GM23338 (cell line): ENCODE data around the gene MED13L.

ENCODE experiments used
- CREB1 ChIP-seq: fragments of 250-450 bp; sonication (Bioruptor Pico); IDR thresholded peaks from 2 replicates; pipeline ENCODE4 v1.5.0; 2020; ENCODE audit warnings: low read depth, mild to moderate bottlenecking, moderate library complexity
- CTCF ChIP-seq, 2 experiments: fragments of 200-600 bp in 1 of 2; sonication (generic) in 1 of 2; conservative IDR thresholded peaks; 2 replicates each; pipeline versions ENCODE4 v1.5.1 to v1.6.1; 2016 to 2017; ENCODE audit warnings: antibody characterized with exemption in 2 of 2, low read depth in 2 of 2, mild to moderate bottlenecking in 2 of 2, moderate library complexity in 1 of 2
- EZH2 ChIP-seq: fragments of 200-600 bp; sonication (generic); IDR thresholded peaks from one replicate; pipeline ENCODE4 v1.8.0; 2017; ENCODE audit warnings: antibody characterized with exemption, mild to moderate bottlenecking, low read depth; ENCODE audit not compliant: unreplicated experiment
- EZH2phosphoT487 ChIP-seq: fragments of 200-600 bp; sonication (generic); IDR thresholded peaks from one replicate; pipeline ENCODE4 v1.8.1; 2018; ENCODE audit warnings: antibody characterized with exemption; ENCODE audit not compliant: unreplicated experiment
- JUNB ChIP-seq: IDR thresholded peaks from one replicate; pipeline ENCODE4 v1.6.1; 2016; ENCODE audit warnings: antibody characterized with exemption; ENCODE audit not compliant: unreplicated experiment
- NANOG ChIP-seq: IDR thresholded peaks from 2 replicates; pipeline ENCODE4 v1.6.1; 2016; ENCODE audit warnings: antibody characterized with exemption, borderline replicate concordance
- POLR2AphosphoS5 ChIP-seq: IDR thresholded peaks from 2 replicates; pipeline ENCODE4 v1.6.1; 2016; ENCODE audit warnings: antibody characterized with exemption, low read depth
- STAT1 ChIP-seq: IDR thresholded peaks from one replicate; pipeline ENCODE4 v1.6.1; 2016; ENCODE audit warnings: antibody characterized with exemption; ENCODE audit not compliant: unreplicated experiment
- ZNF331 ChIP-seq: fragments of 250-450 bp; sonication (Bioruptor Pico); IDR thresholded peaks from 2 replicates; pipeline ENCODE4 v1.5.0; 2020; ENCODE audit warnings: low read depth, mild to moderate bottlenecking, moderate library complexity
- TF ChIP-seq, protein P1 (sequence below): IDR thresholded peaks from 2 replicates; pipeline ENCODE4 v1.6.1; 2016; ENCODE audit warnings: antibody characterized with exemption
- TF ChIP-seq, protein P2 (sequence below): IDR thresholded peaks from one replicate; pipeline ENCODE4 v1.6.1; 2018; ENCODE audit warnings: antibody characterized with exemption; ENCODE audit not compliant: unreplicated experiment
- TF ChIP-seq, protein P3 (sequence below): fragments of 250-450 bp; sonication (Bioruptor Pico); IDR thresholded peaks from 2 replicates; pipeline ENCODE4 v1.5.0; 2020; ENCODE audit warnings: mild to moderate bottlenecking, moderate library complexity

GRCh38 chr12:115912440-115912839 is 365.1 kb downstream of the MED13L start:
- TF ChIP-seq POLR2AphosphoS5 (no peak), EZH2 (no peak), CTCF (conservative IDR thresholded peaks at IDR 0.05; ENCODE audit: low read depth in 2 of 2) (no peak), EZH2phosphoT487 (no peak), CREB1 (CRISPR knock-in tag) (no peak), JUNB (no peak), STAT1 (no peak), NANOG (no peak), ZNF331 (CRISPR knock-in tag) (no peak)
- TF ChIP-seq, protein P1, sequence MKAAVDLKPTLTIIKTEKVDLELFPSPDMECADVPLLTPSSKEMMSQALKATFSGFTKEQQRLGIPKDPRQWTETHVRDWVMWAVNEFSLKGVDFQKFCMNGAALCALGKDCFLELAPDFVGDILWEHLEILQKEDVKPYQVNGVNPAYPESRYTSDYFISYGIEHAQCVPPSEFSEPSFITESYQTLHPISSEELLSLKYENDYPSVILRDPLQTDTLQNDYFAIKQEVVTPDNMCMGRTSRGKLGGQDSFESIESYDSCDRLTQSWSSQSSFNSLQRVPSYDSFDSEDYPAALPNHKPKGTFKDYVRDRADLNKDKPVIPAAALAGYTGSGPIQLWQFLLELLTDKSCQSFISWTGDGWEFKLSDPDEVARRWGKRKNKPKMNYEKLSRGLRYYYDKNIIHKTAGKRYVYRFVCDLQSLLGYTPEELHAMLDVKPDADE: no peak
- TF ChIP-seq, protein P2, sequence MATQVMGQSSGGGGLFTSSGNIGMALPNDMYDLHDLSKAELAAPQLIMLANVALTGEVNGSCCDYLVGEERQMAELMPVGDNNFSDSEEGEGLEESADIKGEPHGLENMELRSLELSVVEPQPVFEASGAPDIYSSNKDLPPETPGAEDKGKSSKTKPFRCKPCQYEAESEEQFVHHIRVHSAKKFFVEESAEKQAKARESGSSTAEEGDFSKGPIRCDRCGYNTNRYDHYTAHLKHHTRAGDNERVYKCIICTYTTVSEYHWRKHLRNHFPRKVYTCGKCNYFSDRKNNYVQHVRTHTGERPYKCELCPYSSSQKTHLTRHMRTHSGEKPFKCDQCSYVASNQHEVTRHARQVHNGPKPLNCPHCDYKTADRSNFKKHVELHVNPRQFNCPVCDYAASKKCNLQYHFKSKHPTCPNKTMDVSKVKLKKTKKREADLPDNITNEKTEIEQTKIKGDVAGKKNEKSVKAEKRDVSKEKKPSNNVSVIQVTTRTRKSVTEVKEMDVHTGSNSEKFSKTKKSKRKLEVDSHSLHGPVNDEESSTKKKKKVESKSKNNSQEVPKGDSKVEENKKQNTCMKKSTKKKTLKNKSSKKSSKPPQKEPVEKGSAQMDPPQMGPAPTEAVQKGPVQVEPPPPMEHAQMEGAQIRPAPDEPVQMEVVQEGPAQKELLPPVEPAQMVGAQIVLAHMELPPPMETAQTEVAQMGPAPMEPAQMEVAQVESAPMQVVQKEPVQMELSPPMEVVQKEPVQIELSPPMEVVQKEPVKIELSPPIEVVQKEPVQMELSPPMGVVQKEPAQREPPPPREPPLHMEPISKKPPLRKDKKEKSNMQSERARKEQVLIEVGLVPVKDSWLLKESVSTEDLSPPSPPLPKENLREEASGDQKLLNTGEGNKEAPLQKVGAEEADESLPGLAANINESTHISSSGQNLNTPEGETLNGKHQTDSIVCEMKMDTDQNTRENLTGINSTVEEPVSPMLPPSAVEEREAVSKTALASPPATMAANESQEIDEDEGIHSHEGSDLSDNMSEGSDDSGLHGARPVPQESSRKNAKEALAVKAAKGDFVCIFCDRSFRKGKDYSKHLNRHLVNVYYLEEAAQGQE: no peak
- TF ChIP-seq, protein P3, sequence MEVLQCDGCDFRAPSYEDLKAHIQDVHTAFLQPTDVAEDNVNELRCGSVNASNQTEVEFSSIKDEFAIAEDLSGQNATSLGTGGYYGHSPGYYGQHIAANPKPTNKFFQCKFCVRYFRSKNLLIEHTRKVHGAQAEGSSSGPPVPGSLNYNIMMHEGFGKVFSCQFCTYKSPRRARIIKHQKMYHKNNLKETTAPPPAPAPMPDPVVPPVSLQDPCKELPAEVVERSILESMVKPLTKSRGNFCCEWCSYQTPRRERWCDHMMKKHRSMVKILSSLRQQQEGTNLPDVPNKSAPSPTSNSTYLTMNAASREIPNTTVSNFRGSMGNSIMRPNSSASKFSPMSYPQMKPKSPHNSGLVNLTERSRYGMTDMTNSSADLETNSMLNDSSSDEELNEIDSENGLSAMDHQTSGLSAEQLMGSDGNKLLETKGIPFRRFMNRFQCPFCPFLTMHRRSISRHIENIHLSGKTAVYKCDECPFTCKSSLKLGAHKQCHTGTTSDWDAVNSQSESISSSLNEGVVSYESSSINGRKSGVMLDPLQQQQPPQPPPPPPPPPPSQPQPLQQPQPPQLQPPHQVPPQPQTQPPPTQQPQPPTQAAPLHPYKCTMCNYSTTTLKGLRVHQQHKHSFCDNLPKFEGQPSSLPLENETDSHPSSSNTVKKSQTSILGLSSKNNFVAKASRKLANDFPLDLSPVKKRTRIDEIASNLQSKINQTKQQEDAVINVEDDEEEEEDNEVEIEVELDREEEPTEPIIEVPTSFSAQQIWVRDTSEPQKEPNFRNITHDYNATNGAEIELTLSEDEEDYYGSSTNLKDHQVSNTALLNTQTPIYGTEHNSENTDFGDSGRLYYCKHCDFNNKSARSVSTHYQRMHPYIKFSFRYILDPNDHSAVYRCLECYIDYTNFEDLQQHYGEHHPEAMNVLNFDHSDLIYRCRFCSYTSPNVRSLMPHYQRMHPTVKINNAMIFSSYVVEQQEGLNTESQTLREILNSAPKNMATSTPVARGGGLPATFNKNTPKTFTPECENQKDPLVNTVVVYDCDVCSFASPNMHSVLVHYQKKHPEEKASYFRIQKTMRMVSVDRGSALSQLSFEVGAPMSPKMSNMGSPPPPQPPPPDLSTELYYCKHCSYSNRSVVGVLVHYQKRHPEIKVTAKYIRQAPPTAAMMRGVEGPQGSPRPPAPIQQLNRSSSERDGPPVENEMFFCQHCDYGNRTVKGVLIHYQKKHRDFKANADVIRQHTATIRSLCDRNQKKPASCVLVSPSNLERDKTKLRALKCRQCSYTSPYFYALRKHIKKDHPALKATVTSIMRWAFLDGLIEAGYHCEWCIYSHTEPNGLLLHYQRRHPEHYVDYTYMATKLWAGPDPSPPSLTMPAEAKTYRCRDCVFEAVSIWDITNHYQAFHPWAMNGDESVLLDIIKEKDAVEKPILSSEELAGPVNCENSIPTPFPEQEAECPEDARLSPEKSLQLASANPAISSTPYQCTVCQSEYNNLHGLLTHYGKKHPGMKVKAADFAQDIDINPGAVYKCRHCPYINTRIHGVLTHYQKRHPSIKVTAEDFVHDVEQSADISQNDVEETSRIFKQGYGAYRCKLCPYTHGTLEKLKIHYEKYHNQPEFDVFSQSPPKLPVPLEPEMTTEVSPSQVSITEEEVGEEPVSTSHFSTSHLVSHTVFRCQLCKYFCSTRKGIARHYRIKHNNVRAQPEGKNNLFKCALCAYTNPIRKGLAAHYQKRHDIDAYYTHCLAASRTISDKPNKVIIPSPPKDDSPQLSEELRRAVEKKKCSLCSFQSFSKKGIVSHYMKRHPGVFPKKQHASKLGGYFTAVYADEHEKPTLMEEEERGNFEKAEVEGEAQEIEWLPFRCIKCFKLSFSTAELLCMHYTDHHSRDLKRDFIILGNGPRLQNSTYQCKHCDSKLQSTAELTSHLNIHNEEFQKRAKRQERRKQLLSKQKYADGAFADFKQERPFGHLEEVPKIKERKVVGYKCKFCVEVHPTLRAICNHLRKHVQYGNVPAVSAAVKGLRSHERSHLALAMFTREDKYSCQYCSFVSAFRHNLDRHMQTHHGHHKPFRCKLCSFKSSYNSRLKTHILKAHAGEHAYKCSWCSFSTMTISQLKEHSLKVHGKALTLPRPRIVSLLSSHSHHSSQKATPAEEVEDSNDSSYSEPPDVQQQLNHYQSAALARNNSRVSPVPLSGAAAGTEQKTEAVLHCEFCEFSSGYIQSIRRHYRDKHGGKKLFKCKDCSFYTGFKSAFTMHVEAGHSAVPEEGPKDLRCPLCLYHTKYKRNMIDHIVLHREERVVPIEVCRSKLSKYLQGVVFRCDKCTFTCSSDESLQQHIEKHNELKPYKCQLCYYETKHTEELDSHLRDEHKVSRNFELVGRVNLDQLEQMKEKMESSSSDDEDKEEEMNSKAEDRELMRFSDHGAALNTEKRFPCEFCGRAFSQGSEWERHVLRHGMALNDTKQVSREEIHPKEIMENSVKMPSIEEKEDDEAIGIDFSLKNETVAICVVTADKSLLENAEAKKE (CRISPR knock-in tag): no peak
